Spinal cord (tissue), 10 donors: Measurements from ENCODE around the gene FOCAD. TPM values are rescaled to one million over a fixed set of nuclear protein-coding genes. Genes with fewer than 3 reads are reported as not detected.
A peak's percentile ranks its signal among the peaks of the same experiment; 100 is the strongest.
"Not testable (repeated sequence)": the region's sequence is repeated elsewhere in the genome, so short reads cannot be mapped to it uniquely, and the experiment has no call there.

Experiments
- DNase-seq, 6 donors: peaks; one replicate each; pipeline versions ENCODE4 v3.0.0 to v3.0.0-alpha.2; 2013 to 2015; ENCODE audit warnings: low spot score in 6 of 6, low read depth in 4 of 6
- H3K27ac ChIP-seq: one replicate; pipeline ENCODE4 v1.5.1; 2013; ENCODE audit warnings: low read depth, low read length, control low read depth
- H3K27me3 ChIP-seq: one replicate; pipeline ENCODE4 v1.6.1; 2013; ENCODE audit warnings: low read length; ENCODE audit not compliant: control insufficient read depth, insufficient read depth
- H3K36me3 ChIP-seq: one replicate; pipeline ENCODE4 v1.6.1; 2013; ENCODE audit warnings: low read length; ENCODE audit not compliant: control insufficient read depth, insufficient read depth
- H3K4me1 ChIP-seq: one replicate; pipeline ENCODE4 v1.6.1; 2013; ENCODE audit warnings: low read length; ENCODE audit not compliant: control insufficient read depth, insufficient read depth
- H3K4me3 ChIP-seq: one replicate; pipeline ENCODE4 v1.5.1; 2013; ENCODE audit warnings: low read depth, low read length, control low read depth
- H3K9me3 ChIP-seq: one replicate; pipeline ENCODE4 v1.6.1; 2013; ENCODE audit warnings: low read length; ENCODE audit not compliant: control insufficient read depth, insufficient read depth
- WGBS: methylation state at CpG from one replicate; pipeline ENCODE4 v1.1.5; 2013; ENCODE audit warnings: missing lambda C conversion rate; ENCODE audit not compliant: insufficient coverage; 5-methylcytosine and 5-hydroxymethylcytosine counted together
- polyA plus RNA-seq, 2 donors: library from polyadenylated mRNA; unstranded; fragments of 120-200 nt; gene quantifications; one replicate each; pipeline ENCODE4 v1.2.1, GENCODE V29; 2013; ENCODE audit not compliant: insufficient read length in 2 of 2
- total RNA-seq, 2 donors: library from RNA; depleted of rRNA in 1 of 2; stranded (reverse); fragments of 120-200 nt in 1 of 2; fragments of >200 nt in 1 of 2; gene quantifications; one replicate each; pipeline versions ENCODE4 v1.2.3 to v1.2.4, GENCODE V29; 2013 to 2014
- donor health status: healthy.

Gene FOCAD
- total and polyA plus RNA-seq, 4 donors, result 32.3 to 189 (median 52.9) TPM

GRCh38 chr9:20973246-20973947, 289.3 kb downstream of the FOCAD start:
- not testable (repeated sequence) for H3K9me3 ChIP-seq, DNase-seq
- WGBS, result 87% methylated on average over 2 of the region's 2 CpGs

GRCh38 chr9:20974191-20974938, 290.3 kb downstream of the FOCAD start:
- not testable (repeated sequence) for H3K4me3 ChIP-seq, H3K27ac ChIP-seq, H3K9me3 ChIP-seq, H3K27me3 ChIP-seq, H3K4me1 ChIP-seq, DNase-seq, H3K36me3 ChIP-seq
- 66% methylated on average over 2 of the region's 2 CpGs for WGBS

More at GRCh38 chr9:20973246-20973947, 289.3 kb downstream of the FOCAD start:
- H3K4me3 ChIP-seq, H3K27ac ChIP-seq, H3K27me3 ChIP-seq, H3K4me1 ChIP-seq, H3K36me3 ChIP-seq: not testable (repeated sequence)

GRCh38 chr9:20978249-20978648, 294.2 kb downstream of the FOCAD start:
- H3K27ac ChIP-seq, result no peak overlapping the region
- no peaks in the 10 kb centered on the region for H3K9me3 ChIP-seq
- DNase-seq, result no peak
- WGBS, result no CpG with 5 or more reads among the region's 2 CpGs
- no peak overlapping the region for H3K4me3 ChIP-seq
- no peaks in the 10 kb centered on the region for H3K27me3 ChIP-seq
- no peaks in the 10 kb centered on the region for H3K4me1 ChIP-seq
- no peaks in the 10 kb centered on the region for H3K36me3 ChIP-seq

- WGBS, result no CpG with 5 or more reads among the region's 3 CpGs
- H3K9me3 ChIP-seq, result no peaks in the 10 kb centered on the region
- H3K27me3 ChIP-seq, result no peaks in the 10 kb centered on the region
- H3K36me3 ChIP-seq, result no peaks in the 10 kb centered on the region
- H3K4me3 ChIP-seq, result no peak overlapping the region
- DNase-seq, result peak in 1 of 6 donors; percentile 35
- peak overlapping the region; percentile 18 for H3K27ac ChIP-seq
- no peaks in the 10 kb centered on the region for H3K4me1 ChIP-seq
Measured at GRCh38 chr9:20980832-20981455, 296.9 kb downstream of the FOCAD start.

GRCh38 chr9:20981486-20981885, 297.4 kb downstream of the FOCAD start:
- WGBS, result no CpG with 5 or more reads among the region's 2 CpGs
- H3K36me3 ChIP-seq, result no peaks in the 10 kb centered on the region
- H3K27me3 ChIP-seq, result no peaks in the 10 kb centered on the region
- peak overlapping the region; percentile 18 for H3K27ac ChIP-seq
- H3K4me3 ChIP-seq, result no peak overlapping the region
- DNase-seq, result peak in 1 of 6 donors; percentile 44
- H3K9me3 ChIP-seq, result no peaks in the 10 kb centered on the region
- H3K4me1 ChIP-seq, result no peaks in the 10 kb centered on the region

- H3K9me3 ChIP-seq, result no peaks in the 10 kb centered on the region
- H3K27ac ChIP-seq, result no peak overlapping the region
- no peaks in the 10 kb centered on the region for H3K4me1 ChIP-seq
- WGBS, result 100% methylated on average over 1 of the region's 3 CpGs
- no peaks in the 10 kb centered on the region for H3K36me3 ChIP-seq
- H3K4me3 ChIP-seq, result no peak overlapping the region
- DNase-seq, result no peak
- no peaks in the 10 kb centered on the region for H3K27me3 ChIP-seq
Measured at GRCh38 chr9:20984506-20984905, 300.4 kb downstream of the FOCAD start.

- H3K9me3 ChIP-seq, result no peaks in the 10 kb centered on the region
- H3K4me3 ChIP-seq, result no peak overlapping the region
- WGBS, result 65% methylated on average over 6 of the region's 6 CpGs
- H3K27me3 ChIP-seq, result no peaks in the 10 kb centered on the region
- peaks cover 8% of the 10 kb centered on the region for H3K4me1 ChIP-seq
- H3K36me3 ChIP-seq, result peaks cover 5% of the 10 kb centered on the region
- H3K27ac ChIP-seq, result no peak overlapping the region
- DNase-seq, result no peak
Measured at GRCh38 chr9:20985851-20986600, 302.0 kb downstream of the FOCAD start.

- peaks cover 6% of the 10 kb centered on the region for H3K36me3 ChIP-seq
- WGBS, result no CpG with 5 or more reads among the region's 1 CpG
- H3K27me3 ChIP-seq, result no peaks in the 10 kb centered on the region
- peaks cover 8% of the 10 kb centered on the region for H3K4me1 ChIP-seq
- H3K9me3 ChIP-seq, result no peaks in the 10 kb centered on the region
- no peak for DNase-seq
- H3K4me3 ChIP-seq, result no peak overlapping the region
- no peak overlapping the region for H3K27ac ChIP-seq
Measured at GRCh38 chr9:20987521-20987920, 303.5 kb downstream of the FOCAD start.

- WGBS, result no CpG with 5 or more reads among the region's 3 CpGs
- DNase-seq, result no peak
- H3K27ac ChIP-seq, result no peak overlapping the region
Measured at GRCh38 chr9:20988061-20988460, 304.0 kb downstream of the FOCAD start.

More at GRCh38 chr9:20988061-20988460, 304.0 kb downstream of the FOCAD start:
- no peak overlapping the region for H3K4me3 ChIP-seq
- no peaks in the 10 kb centered on the region for H3K27me3 ChIP-seq
- peaks cover 8% of the 10 kb centered on the region for H3K36me3 ChIP-seq
- H3K9me3 ChIP-seq, result no peaks in the 10 kb centered on the region
- peaks cover 8% of the 10 kb centered on the region for H3K4me1 ChIP-seq
